ENCODE measurements around the gene SLC2A11. TPM values are rescaled to one million over a fixed set of nuclear protein-coding genes. Genes with fewer than 3 reads are reported as not detected.

Gene SLC2A11
- total RNA-seq, 1 experiment from 2014 or later, result 9.4 TPM

DNA sequence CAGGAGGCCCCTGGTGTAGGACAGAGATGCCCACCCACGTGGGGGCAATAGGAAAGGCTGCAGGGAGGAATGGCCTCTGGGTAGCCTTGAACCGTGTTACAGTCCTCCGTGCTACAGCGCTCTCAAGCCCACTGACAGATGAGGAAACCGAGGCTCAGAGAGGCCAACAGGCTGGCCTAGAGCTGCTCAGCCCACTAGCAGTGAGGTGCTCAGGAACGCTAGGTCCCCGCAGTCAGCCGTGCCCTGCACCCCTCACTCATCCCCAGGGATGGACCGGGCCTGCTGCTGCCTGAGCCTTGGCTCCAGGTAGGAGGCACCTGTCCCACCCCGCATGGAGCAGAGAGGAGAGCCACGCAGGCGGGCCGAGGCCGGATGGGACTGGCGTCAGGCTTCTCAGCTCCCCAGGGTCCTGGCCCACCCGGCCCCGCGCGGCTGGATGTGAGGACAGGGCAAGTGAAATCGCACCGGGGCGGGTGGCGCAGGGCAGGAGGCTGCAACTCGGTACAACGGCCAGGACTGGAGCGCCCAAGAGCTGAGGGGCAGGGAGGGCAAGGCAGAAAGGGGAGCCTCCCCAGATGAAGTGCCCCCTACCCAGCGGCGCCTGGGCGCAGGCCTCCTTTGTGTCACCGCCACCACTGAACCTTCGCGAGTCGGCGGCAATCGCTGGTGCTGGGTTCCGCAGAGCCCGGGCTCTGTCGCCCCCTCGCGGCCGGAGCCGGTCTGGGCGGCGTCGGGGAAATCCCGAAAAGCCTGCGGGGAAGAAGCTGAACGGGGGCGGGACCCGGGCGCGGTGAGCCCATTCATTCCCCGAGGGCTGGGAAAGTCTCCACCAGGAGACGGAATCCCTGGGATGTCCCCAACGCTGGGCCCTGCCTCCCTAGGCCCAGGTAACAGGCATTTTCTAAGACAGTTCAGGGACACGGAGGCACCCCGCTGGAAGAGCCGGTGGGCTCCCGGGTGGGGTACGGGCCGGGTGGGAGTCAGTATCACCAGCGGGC lies 8.4 kb upstream of the SLC2A11 start:
- intact Hi-C loops (cut with micrococcal nuclease), result loop anchor here (5.0 kb wide), 2 partner anchors 82 to 307 kb away; partner anchors contain the start of gene CHCHD10
- H3K4me3 ChIP-seq (ENCODE audit: low read length), result no peak overlapping the region; the same call in 1 of the 2 replicates
- no peaks in the 10 kb centered on the region for H3K27me3 ChIP-seq (ENCODE audit: low read length)
- H4K20me1 ChIP-seq (ENCODE audit: low read length), result no peaks in the 10 kb centered on the region
- H3K9ac ChIP-seq (ENCODE audit: low read length), result no peak overlapping the region
- CTCF ChIA-PET, result interaction anchor here (0.6 to 1.0 kb wide), 8 partner anchors 9 to 257 kb away, joined by 3 to 6 read pairs (median 4); partner anchors contain the start of genes CHCHD10, SMARCB1 and ZNF70
- H3K36me3 ChIP-seq (ENCODE audit: low read depth, low read length), result no peaks in the 10 kb centered on the region
- H3K79me2 ChIP-seq (ENCODE audit: low read length), result no peaks in the 10 kb centered on the region
- H3K9me3 ChIP-seq (ENCODE audit: low read length), result no peaks in the 10 kb centered on the region
- no TSS peak for BruUV-seq (replicated peaks)
- peak overlapping the region; percentile 87 for H2AFZ ChIP-seq (ENCODE audit: low read length)
- H3K4me2 ChIP-seq (ENCODE audit: low read length), result peak overlapping the region; percentile 72
- DNase-seq (peak; percentile 79), ATAC-seq (peak; percentile 93)
- TF ChIP-seq EZH2phosphoT487 (IDR thresholded peaks at IDR 0.05; ENCODE audit: borderline replicate concordance, low read length) (no peak), CTCF (conservative IDR thresholded peaks at IDR 0.05; ENCODE audit: low read depth, low read length) (peak; percentile 83), EZH2 (IDR thresholded peaks at IDR 0.05; ENCODE audit: low read length, unreplicated experiment) (no peak)
- no peaks in the 10 kb centered on the region for H3F3A ChIP-seq (ENCODE audit: low read length, unreplicated experiment)
- H3K4me1 ChIP-seq (ENCODE audit: insufficient read depth, low read length), result no peaks in the 10 kb centered on the region
- H3K27ac ChIP-seq (ENCODE audit: low read length), result no peak overlapping the region
- H3K9me2 ChIP-seq (replicated peaks; ENCODE audit: low read length), result no peaks in the 10 kb centered on the region
- POLR2A ChIA-PET (ENCODE audit: unreplicated experiment), result no interaction called here

DNA sequence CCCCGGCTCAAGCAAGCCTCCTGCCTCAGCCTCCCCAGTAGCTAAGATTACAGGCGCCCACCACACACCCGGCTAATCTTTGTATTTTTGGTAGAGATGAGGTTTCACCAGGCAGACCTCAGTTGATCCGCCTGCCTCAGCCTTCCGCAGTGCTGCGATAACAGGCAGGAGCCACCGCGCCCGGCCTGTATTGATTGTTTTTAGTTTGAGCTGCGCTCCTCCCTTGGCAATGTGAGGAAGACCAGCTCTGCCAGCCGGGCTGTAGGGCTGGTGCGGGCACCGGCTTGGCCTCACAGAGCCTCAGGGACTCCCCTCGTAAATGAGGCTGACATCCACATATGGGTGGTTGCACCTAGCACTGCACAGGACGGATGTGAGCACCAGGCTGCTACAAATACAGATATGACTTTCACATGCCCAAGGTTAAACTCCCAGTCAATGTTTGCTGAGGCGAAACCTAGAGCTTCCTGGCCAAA lies 7.5 kb upstream of the SLC2A11 start:
- 0 out of 2 replicates have a peak overlapping the region, but pooled peaks have one; percentile 72 for H3K4me2 ChIP-seq (ENCODE audit: low read length)
- H3F3A ChIP-seq (ENCODE audit: low read length, unreplicated experiment), result no peaks in the 10 kb centered on the region
- no TSS peak for BruUV-seq (replicated peaks)
- H3K36me3 ChIP-seq (ENCODE audit: low read depth, low read length), result no peaks in the 10 kb centered on the region
- no peaks in the 10 kb centered on the region for H3K27me3 ChIP-seq (ENCODE audit: low read length)
- ATAC-seq (no peak), DNase-seq (no peak)
- H3K9me2 ChIP-seq (replicated peaks; ENCODE audit: low read length), result no peaks in the 10 kb centered on the region
- ChIA-PET POLR2A (ENCODE audit: unreplicated experiment) (no interaction called here), CTCF (interaction anchor here (0.6 to 1.0 kb wide), 8 partner anchors 9 to 258 kb away, joined by 3 to 6 read pairs (median 4); partner anchors contain the start of genes CHCHD10, SMARCB1 and ZNF70)
- H3K9me3 ChIP-seq (ENCODE audit: low read length), result no peaks in the 10 kb centered on the region
- H2AFZ ChIP-seq (ENCODE audit: low read length), result no peak overlapping the region
- TF ChIP-seq CTCF (conservative IDR thresholded peaks at IDR 0.05; ENCODE audit: low read depth, low read length) (no peak), EZH2phosphoT487 (IDR thresholded peaks at IDR 0.05; ENCODE audit: borderline replicate concordance, low read length) (no peak), EZH2 (IDR thresholded peaks at IDR 0.05; ENCODE audit: low read length, unreplicated experiment) (no peak)
- H3K9ac ChIP-seq (ENCODE audit: low read length), result no peak overlapping the region
- H3K79me2 ChIP-seq (ENCODE audit: low read length), result no peaks in the 10 kb centered on the region
- H4K20me1 ChIP-seq (ENCODE audit: low read length), result no peaks in the 10 kb centered on the region
- no peaks in the 10 kb centered on the region for H3K4me1 ChIP-seq (ENCODE audit: insufficient read depth, low read length)
- intact Hi-C loops (cut with micrococcal nuclease), result no loop called here
- H3K4me3 ChIP-seq (ENCODE audit: low read length), result no peak overlapping the region
- no peak overlapping the region for H3K27ac ChIP-seq (ENCODE audit: low read length)
